Mucosa of stomach (tissue), 1 donor: ENCODE data around the gene SLC4A1AP.
A peak's percentile ranks its signal among the peaks of the same experiment; 100 is the strongest.

Experiments used
- H3K27me3 ChIP-seq: one replicate; pipeline ENCODE4 v1.7.0; 2013; ENCODE audit warnings: mild to moderate bottlenecking, low read length; ENCODE audit not compliant: control insufficient read depth, insufficient read depth
- H3K36me3 ChIP-seq: one replicate; pipeline ENCODE4 v1.7.0; 2013; ENCODE audit warnings: low read length; ENCODE audit not compliant: control insufficient read depth, insufficient read depth
- H3K4me1 ChIP-seq: one replicate; pipeline ENCODE4 v1.7.0; 2013; ENCODE audit warnings: mild to moderate bottlenecking, low read length; ENCODE audit not compliant: control insufficient read depth, insufficient read depth
- H3K4me3 ChIP-seq: one replicate; pipeline ENCODE4 v1.7.0; 2013; ENCODE audit warnings: low read length
- H3K9ac ChIP-seq: one replicate; pipeline ENCODE4 v1.7.0; 2013; ENCODE audit warnings: mild to moderate bottlenecking, low read length, moderate library complexity
- H3K9me3 ChIP-seq: one replicate; pipeline ENCODE4 v1.7.0; 2013; ENCODE audit warnings: mild to moderate bottlenecking, low read length, moderate library complexity; ENCODE audit not compliant: control insufficient read depth
- donor health status: Pancreatic carcinoma.

Gene SLC4A1AP

GRCh38 chr2:27708257-27708654 is 44.6 kb downstream of the SLC4A1AP start:
- Histone ChIP-seq H3K36me3 (no peaks in the 10 kb centered on the region), H3K4me3 (no peak overlapping the region), H3K27me3 (no peaks in the 10 kb centered on the region), H3K9me3 (no peaks in the 10 kb centered on the region), H3K9ac (no peak overlapping the region), H3K4me1 (peaks cover 27% of the 10 kb centered on the region)

DNA sequence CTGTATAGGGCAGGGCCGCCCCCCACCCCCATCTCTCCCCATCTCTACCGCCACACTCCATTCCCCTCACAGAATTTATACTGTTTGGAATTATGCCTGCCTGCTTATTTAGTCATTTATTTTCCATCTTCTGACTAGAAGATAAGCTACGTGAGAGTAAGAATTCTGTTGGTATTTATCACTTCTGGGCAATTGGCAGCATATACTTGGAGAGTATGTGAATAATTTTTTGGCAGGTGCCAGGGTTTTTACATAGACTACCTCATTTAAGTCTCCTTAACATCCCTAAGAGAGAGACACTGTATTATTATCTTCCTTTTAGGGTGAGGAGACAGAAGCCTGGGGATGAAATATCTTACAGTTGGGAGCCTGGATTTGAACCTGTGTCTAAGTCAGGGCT is 45.0 kb downstream of the SLC4A1AP start:
- Histone ChIP-seq H3K4me3 (no peak overlapping the region), H3K9me3 (no peaks in the 10 kb centered on the region), H3K4me1 (peaks cover 23% of the 10 kb centered on the region), H3K9ac (no peak overlapping the region), H3K36me3 (no peaks in the 10 kb centered on the region), H3K27me3 (no peaks in the 10 kb centered on the region)

DNA sequence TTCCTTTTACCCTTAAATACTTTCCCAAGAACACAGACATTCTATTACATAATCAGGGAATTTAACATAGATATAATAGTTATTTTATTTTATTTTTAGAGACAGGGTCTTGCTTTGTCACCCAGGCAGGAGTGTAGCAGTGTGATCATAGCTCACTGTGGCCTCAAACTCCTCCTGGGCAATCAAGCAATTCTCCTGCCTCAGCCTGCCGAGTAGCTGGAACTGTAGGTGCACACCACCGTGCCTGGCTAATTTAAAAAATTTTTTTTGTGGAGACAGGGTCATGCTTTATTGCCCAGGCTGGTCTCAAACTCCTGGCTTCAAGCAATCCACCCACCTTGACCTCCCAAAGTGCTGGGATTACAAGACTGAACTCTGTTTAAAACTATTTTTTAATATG is 45.6 kb downstream of the SLC4A1AP start:
- H3K9me3 ChIP-seq = no peaks in the 10 kb centered on the region
- H3K4me1 ChIP-seq = peaks cover 23% of the 10 kb centered on the region
- H3K4me3 ChIP-seq = no peak overlapping the region
- H3K36me3 ChIP-seq = no peaks in the 10 kb centered on the region
- no peaks in the 10 kb centered on the region for H3K27me3 ChIP-seq
- H3K9ac ChIP-seq = no peak overlapping the region

GRCh38 chr2:27709960-27710575 is 46.4 kb downstream of the SLC4A1AP start:
- no peak overlapping the region for H3K9ac ChIP-seq
- no peaks in the 10 kb centered on the region for H3K36me3 ChIP-seq
- H3K27me3 ChIP-seq = peaks cover 2% of the 10 kb centered on the region
- no peak overlapping the region for H3K4me3 ChIP-seq
- peaks cover 21% of the 10 kb centered on the region for H3K4me1 ChIP-seq
- no peaks in the 10 kb centered on the region for H3K9me3 ChIP-seq

DNA sequence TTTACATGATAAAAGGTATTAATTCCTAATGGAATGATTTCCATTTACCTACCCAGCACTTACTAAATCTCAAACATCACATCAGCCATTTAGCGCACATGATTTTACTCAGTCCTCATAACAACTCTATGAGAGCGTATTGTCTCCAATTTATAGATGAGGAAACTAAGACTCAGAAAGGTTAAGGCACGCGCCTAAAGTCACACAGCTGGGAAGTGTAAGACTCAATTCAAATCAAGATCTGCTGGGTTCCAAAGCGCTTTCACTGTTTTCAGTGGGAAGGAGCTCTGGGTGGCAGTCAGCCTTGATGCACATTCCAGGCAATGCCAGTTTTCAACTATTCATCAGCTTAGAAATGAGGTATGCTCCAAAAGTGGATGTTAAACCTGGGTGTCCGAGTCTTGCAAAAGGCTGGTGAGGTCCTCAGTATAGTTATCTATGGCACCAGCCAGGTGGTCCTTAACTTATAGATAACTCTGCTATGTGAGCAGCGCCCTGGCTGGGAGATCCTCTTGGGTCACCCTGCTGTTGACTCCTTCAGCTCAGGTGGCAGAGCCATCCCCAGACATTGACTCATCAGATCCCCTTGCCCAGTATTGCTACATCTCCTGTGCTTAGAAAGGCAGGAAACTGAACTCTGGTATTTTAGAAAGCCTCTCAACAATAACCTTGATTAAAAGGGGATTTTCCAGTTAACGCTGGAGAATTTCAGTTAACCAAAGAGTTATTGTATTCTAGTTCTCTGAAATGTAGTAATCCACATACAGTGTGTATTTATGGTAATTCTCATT is 47.1 kb downstream of the SLC4A1AP start:
- no peaks in the 10 kb centered on the region for H3K36me3 ChIP-seq
- peaks cover 19% of the 10 kb centered on the region for H3K4me1 ChIP-seq
- H3K9ac ChIP-seq = no peak overlapping the region

GRCh38 chr2:27711804-27712203 is 48.1 kb downstream of the SLC4A1AP start:
- Histone ChIP-seq H3K9ac (no peak overlapping the region), H3K36me3 (no peaks in the 10 kb centered on the region), H3K4me3 (no peak overlapping the region), H3K27me3 (peaks cover 10% of the 10 kb centered on the region), H3K9me3 (no peaks in the 10 kb centered on the region), H3K4me1 (peaks cover 11% of the 10 kb centered on the region)

More for the DNA sequence above, 47.1 kb downstream of the SLC4A1AP start:
- H3K27me3 ChIP-seq = peaks cover 7% of the 10 kb centered on the region
- no peaks in the 10 kb centered on the region for H3K9me3 ChIP-seq
- no peak overlapping the region for H3K4me3 ChIP-seq

GRCh38 chr2:27712522-27712921 is 48.8 kb downstream of the SLC4A1AP start:
- no peak overlapping the region for H3K4me3 ChIP-seq
- no peaks in the 10 kb centered on the region for H3K36me3 ChIP-seq
- peaks cover 10% of the 10 kb centered on the region for H3K27me3 ChIP-seq
- H3K4me1 ChIP-seq = peaks cover 7% of the 10 kb centered on the region
- no peak overlapping the region for H3K9ac ChIP-seq
- H3K9me3 ChIP-seq = no peaks in the 10 kb centered on the region

DNA sequence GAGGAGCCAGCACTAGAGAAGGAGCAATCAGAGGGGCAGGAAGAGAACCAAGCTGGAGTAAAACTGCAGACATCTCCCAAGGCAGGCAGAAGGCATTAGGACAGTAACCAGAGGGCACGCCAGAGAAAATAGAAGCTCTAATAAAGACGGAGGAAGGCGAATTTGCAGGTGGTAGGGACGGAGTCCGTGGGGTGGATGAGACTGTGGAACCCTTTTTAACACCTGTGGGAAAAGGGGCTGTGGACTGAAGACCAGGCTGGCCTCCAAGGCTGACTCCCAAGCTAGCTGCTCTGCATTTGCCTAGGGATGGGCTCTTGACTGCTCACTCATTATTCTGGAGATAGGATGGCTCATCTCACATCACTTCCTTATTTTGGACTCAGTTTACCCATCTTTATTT is 49.5 kb downstream of the SLC4A1AP start:
- Histone ChIP-seq H3K4me3 (no peak overlapping the region), H3K9ac (no peak overlapping the region), H3K27me3 (peaks cover 10% of the 10 kb centered on the region), H3K36me3 (no peaks in the 10 kb centered on the region), H3K9me3 (no peaks in the 10 kb centered on the region), H3K4me1 (peaks cover 7% of the 10 kb centered on the region)

- H3K4me3 ChIP-seq = no peak overlapping the region
- no peaks in the 10 kb centered on the region for H3K36me3 ChIP-seq
- H3K9ac ChIP-seq = no peak overlapping the region
- H3K27me3 ChIP-seq = peaks cover 10% of the 10 kb centered on the region
- H3K4me1 ChIP-seq = peaks cover 7% of the 10 kb centered on the region
- H3K9me3 ChIP-seq = no peaks in the 10 kb centered on the region
Observed at GRCh38 chr2:27714053-27714452, 50.4 kb downstream of the SLC4A1AP start.

DNA sequence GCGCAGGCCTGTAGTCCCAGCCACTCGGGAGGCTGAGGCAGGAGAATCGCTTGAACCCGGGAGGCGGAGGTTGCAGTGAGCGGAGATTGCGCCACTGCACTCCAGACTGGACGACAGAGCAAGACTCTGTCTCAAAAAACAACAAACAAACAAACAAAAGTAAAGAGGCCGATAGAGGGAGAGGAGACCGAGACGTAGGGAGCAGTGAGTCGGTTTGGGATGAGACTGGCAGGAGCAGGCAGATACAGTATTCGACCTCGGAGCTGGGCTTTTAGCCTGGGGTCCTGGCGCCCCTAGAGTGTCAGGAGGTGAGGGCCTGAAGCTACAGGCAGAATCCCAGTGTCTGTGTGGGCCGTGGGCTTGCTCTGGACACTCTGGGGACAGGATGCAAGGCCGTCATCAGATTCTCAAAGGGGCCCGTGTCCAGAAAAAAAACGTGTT is 51.2 kb downstream of the SLC4A1AP start:
- Histone ChIP-seq H3K4me3 (peak overlapping the region; percentile 50), H3K4me1 (peaks cover 7% of the 10 kb centered on the region), H3K9me3 (no peaks in the 10 kb centered on the region), H3K36me3 (no peaks in the 10 kb centered on the region), H3K9ac (peak overlapping the region; percentile 53), H3K27me3 (peaks cover 10% of the 10 kb centered on the region)

DNA sequence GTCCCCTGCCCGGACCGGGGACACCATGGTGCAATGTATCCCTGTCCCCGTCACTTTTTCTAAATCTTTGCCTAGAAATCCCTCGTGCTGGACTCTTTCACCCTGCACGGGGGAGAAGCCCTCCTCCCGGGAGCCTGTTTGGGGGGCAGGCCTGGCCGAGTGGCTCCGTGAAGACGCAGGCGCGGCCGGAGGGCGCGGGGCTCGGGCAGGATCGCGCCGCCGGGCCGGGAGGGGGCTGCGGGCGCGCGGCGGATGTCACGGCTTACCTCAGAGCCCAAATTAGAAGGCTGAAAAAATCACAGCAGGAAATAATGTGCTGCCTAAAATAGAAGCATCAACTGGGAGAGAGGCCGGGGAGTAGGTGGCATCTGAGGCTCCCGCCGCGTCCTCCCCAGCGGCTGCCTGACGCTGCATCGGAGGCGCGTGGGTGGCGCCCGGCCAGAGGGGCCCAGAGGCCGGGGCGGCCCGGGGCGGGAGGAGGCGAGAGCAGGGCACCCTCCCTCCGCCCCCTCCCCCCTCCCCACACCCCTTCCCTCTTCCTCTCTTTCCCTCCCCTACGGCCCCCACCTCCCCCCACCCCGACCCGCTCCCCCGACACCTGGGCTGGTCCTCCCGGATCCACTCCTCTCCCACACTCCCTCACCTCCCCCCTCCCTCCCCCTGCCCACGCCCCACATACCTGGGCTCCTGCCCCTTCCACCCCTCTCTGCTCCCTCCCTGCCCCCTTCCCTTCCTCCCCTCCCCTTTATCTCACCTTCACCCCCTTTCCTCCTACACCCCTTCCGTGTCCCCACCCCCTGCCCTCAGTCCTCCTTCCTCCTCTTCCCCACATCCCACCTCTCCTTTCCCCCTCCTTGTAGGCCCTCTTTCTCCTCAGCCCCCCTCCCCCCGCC is 51.9 kb downstream of the SLC4A1AP start:
- H3K36me3 ChIP-seq = no peaks in the 10 kb centered on the region
- peak overlapping the region; percentile 53 for H3K9ac ChIP-seq
- peaks cover 7% of the 10 kb centered on the region for H3K4me1 ChIP-seq
- H3K27me3 ChIP-seq = peaks cover 10% of the 10 kb centered on the region
- H3K9me3 ChIP-seq = no peaks in the 10 kb centered on the region
- H3K4me3 ChIP-seq = peak overlapping the region; percentile 50
